Astrocyte of the spinal cord (primary cell): Measurements from ENCODE around the gene OSBPL10.

ENCODE experiments used
- DNase-seq: peaks from one replicate; pipeline ENCODE4 v3.0.0; 2011; ENCODE audit warnings: low read depth, low spot score
- H3K4me3 ChIP-seq: 2 replicates; pipeline ENCODE4 v1.5.1; 2011; ENCODE audit warnings: low read depth, mild to moderate bottlenecking, low read length, moderate library complexity
- in situ Hi-C: cut with HindIII; loops from 2 replicates; pipeline ENCODE4 v1.10.0; 2017; ENCODE audit warnings: low sequenced_read_pairs
- TF ChIP-seq, protein P1 (sequence below): IDR thresholded peaks from 2 replicates; pipeline ENCODE4 v1.5.1; 2012; ENCODE audit warnings: low read depth, mild to moderate bottlenecking, low read length, inconsistent platforms

The OSBPL10 gene

DNA sequence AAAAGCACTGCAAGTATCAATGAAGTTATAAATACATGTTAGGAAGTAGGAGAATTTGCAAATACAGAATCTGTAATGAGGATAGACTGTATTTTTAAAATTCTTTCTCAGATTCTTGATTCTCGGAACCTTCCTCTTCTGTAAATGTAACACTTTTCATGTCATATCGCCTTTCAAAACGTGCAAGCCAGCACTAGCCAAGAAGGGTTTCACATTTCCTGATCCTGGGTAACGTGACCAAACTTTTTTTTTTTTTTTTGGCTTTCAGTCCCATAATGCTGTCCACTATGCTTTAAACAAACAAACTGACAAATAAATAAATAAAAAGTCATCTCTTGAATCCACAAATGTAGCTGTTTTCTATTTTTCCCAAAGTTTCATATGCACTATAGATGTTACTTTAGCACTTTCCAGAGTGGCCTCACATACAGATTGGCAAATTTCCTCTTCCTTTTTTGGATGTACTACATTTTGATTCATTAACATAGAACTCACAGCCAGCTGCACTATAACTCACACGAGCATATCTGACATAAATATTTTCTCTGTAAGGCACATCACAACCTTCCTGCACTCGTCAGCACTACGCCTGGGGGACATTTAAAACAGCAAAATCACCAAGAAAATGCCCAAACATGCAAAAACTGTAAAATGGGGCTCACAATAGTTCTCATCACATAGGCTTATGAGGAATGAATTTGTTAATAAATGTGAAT is 208.1 kb downstream of the OSBPL10 start:
- DNase-seq = no peak
- in situ Hi-C loops = no loop called here
- TF ChIP-seq, protein P1, sequence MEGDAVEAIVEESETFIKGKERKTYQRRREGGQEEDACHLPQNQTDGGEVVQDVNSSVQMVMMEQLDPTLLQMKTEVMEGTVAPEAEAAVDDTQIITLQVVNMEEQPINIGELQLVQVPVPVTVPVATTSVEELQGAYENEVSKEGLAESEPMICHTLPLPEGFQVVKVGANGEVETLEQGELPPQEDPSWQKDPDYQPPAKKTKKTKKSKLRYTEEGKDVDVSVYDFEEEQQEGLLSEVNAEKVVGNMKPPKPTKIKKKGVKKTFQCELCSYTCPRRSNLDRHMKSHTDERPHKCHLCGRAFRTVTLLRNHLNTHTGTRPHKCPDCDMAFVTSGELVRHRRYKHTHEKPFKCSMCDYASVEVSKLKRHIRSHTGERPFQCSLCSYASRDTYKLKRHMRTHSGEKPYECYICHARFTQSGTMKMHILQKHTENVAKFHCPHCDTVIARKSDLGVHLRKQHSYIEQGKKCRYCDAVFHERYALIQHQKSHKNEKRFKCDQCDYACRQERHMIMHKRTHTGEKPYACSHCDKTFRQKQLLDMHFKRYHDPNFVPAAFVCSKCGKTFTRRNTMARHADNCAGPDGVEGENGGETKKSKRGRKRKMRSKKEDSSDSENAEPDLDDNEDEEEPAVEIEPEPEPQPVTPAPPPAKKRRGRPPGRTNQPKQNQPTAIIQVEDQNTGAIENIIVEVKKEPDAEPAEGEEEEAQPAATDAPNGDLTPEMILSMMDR = no peak
- H3K4me3 ChIP-seq = no peak overlapping the region

DNA sequence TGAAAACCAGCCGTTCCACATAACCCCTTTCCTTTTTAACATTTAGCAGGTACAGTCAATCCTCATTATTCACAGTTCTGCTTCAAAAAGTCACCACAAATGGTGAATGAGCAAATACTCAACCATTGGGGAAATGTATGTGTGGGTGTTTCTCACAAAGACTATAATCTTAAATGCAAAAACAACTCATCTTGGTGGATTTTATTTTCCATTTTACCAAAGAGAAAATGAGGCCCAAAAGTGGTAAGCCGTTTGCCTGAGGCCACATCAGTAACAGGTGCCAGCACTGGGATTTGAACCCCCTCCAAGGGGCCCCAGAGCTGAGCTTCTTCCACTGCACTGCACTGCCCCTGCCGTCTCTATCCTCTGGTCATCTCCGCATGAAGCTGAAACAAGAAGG is 208.8 kb downstream of the OSBPL10 start:
- TF ChIP-seq, protein P1 = no peak
- H3K4me3 ChIP-seq = no peak overlapping the region
- DNase-seq = no peak
- in situ Hi-C loops = no loop called here

DNA sequence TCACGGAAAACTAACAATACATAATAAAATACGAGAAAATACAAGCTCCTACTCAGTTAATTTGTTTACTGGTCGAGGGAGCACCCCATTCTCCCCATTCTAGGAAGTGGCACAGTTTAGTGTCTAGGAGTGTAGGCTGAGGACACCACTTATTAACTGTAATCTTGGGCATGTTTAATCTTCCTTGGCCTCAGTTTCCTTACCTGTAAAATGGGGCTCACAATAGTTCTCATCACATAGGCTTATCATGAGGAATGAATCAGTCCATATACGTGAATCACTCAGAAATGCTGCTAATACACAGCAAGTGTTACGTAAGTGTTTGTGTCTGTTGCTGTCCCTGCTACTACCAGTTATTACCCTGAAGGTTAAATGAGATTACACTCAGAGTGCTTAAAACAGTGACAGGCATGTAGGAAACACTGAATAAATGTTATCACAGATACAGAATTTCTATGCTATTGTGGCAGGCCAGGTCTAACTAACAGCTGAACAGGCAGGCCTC is 210.2 kb downstream of the OSBPL10 start:
- H3K4me3 ChIP-seq = no peak overlapping the region
- TF ChIP-seq, protein P1 = no peak
- in situ Hi-C loops = no loop called here
- no peak for DNase-seq

DNA sequence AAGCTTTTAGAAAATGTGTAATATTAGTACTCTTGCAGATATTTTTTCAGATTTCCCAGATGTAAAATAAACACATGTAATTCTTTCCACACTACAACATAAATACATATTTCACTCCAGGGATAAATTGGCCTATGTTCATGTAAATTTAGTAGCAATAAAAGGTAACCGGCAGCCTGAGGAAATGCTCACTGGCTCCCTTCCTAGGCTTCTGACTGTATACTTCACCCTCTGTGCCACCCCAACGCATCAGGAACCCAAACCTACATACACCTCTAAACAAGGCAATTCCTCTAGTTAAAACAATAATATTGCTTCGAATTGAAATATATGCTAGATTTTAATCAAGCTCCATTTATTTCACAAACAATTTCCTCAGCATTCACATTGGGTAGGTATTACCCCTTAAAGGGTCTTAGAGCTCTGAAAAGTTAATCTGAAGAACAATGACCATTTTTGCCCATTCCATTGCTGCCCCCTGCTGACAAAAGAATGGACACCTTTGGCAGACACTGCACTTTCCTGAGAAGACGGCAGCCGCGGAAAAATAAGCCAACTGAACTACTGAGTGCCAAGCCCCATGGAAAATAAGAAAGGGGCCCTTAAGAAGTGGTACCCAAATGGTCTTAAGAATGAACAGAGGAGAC is 212.5 kb downstream of the OSBPL10 start:
- in situ Hi-C loops = no loop called here
- peak; percentile 58 for DNase-seq
- no peak overlapping the region for H3K4me3 ChIP-seq
- TF ChIP-seq, protein P1 = peak; percentile 54

DNA sequence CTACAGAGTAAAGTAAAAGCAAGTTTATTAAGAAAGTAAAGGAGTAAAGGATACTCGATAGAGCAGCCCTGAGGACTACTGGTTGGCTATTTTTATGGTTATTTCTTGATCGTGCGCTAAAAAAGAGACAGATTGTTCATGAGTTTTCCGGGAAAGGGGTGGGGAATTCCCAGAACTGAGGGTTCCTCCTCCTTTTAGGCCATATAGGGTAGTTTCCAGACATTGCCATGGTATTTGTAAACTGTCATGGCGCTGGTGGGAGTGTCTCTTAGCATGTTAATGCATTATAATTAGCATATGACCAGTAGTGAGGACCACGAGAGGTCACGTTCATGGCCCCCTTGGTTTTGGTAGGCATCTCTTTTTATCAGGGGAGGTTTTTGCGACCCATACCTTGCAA is 213.1 kb downstream of the OSBPL10 start:
- in situ Hi-C loops = no loop called here
- TF ChIP-seq, protein P1 = no peak
- no peak for DNase-seq
- no peak overlapping the region for H3K4me3 ChIP-seq

DNA sequence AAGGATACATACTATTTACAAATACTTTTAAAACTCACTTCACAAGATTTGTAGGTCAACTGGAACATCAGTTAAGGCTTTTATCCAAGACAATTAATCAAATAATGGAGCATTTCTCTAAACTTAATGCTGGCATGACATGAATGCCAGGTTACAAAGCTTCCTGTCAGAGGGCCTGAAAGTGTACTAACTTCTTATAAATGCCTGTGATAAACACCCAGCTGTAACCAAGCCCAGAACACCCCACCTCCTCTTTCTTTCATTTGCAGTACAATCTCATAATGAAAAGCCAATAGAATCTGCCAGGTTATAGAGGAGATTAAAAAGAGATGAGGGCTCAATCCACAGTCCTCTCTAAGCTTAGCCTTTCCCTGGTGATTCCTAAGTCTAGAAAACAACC is 214.4 kb downstream of the OSBPL10 start:
- in situ Hi-C loops = no loop called here
- DNase-seq = no peak
- TF ChIP-seq, protein P1 = no peak
- no peak overlapping the region for H3K4me3 ChIP-seq
